Right lobe of liver (tissue), 6 donors: ENCODE data around the gene PHF21B. TPM values are rescaled to one million over a fixed set of nuclear protein-coding genes. Genes with fewer than 3 reads are reported as not detected.

Source experiments
- ATAC-seq, 4 donors: fragments of 200-7000 bp; cut with Tn5 transposase; one replicate each; pipeline ENCODE4 v1.9.1; 2020; ENCODE audit warnings: mild to moderate bottlenecking in 4 of 4, moderate library complexity in 4 of 4
- DNase-seq, 3 donors: peaks; one replicate each; pipeline ENCODE4 v3.0.0-alpha.2; 2020
- H3K27ac ChIP-seq, 3 donors: fragments of 200-600 bp; one replicate each; pipeline ENCODE4 v1.8.0; 2022
- H3K27me3 ChIP-seq, 2 donors: fragments of 200-600 bp; one replicate each; pipeline ENCODE4 v1.8.0; 2022
- H3K36me3 ChIP-seq, 4 donors: fragments of 200-600 bp; sonication (generic) in 1 of 4; one replicate each; pipeline versions ENCODE4 v1.5.1 to v1.8.0; 2017 to 2022; ENCODE audit warnings: control low read depth in 1 of 4
- H3K4me1 ChIP-seq, 4 donors: fragments of 200-600 bp; sonication (generic) in 1 of 4; one replicate each; pipeline versions ENCODE4 v1.5.1 to v1.8.0; 2017 to 2022; ENCODE audit warnings: control low read depth in 1 of 4
- H3K4me3 ChIP-seq, 3 donors: fragments of 200-600 bp; one replicate each; pipeline ENCODE4 v1.8.0; 2022
- H3K9me3 ChIP-seq, 4 donors: fragments of 200-600 bp; sonication (generic) in 1 of 4; one replicate each; pipeline versions ENCODE4 v1.5.1 to v1.8.0; 2017 to 2022; ENCODE audit warnings: control low read depth in 1 of 4
- POLR2A ChIP-seq: fragments of 450-650 bp; IDR thresholded peaks from one replicate; pipeline ENCODE4 v1.6.1; 2017; ENCODE audit warnings: antibody characterized with exemption, mild to moderate bottlenecking
- WGBS: methylation state at CpG from one replicate; pipeline ENCODE4 v1.1.6; 2018; ENCODE audit warnings: low coverage, low lambda C conversion rate; ENCODE audit not compliant: insufficient coverage; ENCODE audit errors: missing lambda C conversion rate; 5-methylcytosine and 5-hydroxymethylcytosine counted together
- intact Hi-C, 2 donors: fragments of 100-400 bp; cut with DNase I; formaldehyde crosslinking; loops; one replicate each; pipeline versions ENCODE4 v1.11.2 to v1.14.1; 2022
- total RNA-seq, 6 experiments: library from RNA; depleted of rRNA in 2 of 6; stranded (reverse); fragments of >200 nt in 2 of 6; fragmentation: NEBNext Ultra II Directional in 3 of 6; extraction: Animal tissue kit (Norgen Biotek cat#: 25700) in 3 of 6; gene quantifications; one replicate each; pipeline versions ENCODE4 v1.1.0 to v1.2.4, GENCODE V29; 2016 to 2023
- TF ChIP-seq, protein P1 (sequence below), 4 donors: fragments of 200-600 bp in 3 of 4; fragments of 450-650 bp in 1 of 4; IDR thresholded peaks; one replicate each; pipeline versions ENCODE4 v1.5.1 to v1.8.0; 2016 to 2022; ENCODE audit warnings: antibody characterized with exemption in 4 of 4, mild to moderate bottlenecking in 2 of 4
- donor health status: DM: no; HTN: yes; CAD: no.
- donor health status: DM: no; HTN: no; CAD: no.
- donor health status: DM: no; HTN: no; CAD: no.
- donor health status: DM: no; HTN: yes; CAD: no.
- donor health status: DM: no; HTN: yes; CAD: no.

The PHF21B gene
- total RNA-seq, 6 experiments from 2014 or later, result not detected

DNA sequence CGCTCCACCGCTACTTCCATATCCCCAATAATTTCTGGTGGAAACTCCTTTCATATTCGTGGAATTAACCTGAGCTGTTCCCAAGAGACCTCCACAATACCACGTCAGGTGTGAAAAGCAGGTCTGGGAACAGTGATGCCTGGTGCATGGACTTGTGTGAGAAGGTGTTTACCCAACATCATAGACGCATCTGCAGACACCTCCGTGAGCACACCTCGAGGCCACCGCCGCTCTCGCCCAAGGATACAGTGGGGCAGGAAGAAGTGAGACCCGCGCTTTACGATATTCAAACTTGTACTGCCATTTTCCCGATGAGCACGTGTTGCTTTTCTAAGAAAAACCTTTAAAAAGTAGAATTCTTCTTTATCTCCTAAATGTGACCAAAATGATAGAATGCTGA lies 8.2 kb downstream of the PHF21B start:
- Histone ChIP-seq H3K9me3 (no peaks in the 10 kb centered on the region), H3K4me1 (no peaks in the 10 kb centered on the region), H3K36me3 (no peaks in the 10 kb centered on the region), H3K27ac (no peak overlapping the region), H3K4me3 (no peak overlapping the region), H3K27me3 (peaks cover 0 to 11% of the 10 kb centered on the region in 2 donors)
- DNase-seq (no peak), ATAC-seq (no peak)
- TF ChIP-seq, protein P1, sequence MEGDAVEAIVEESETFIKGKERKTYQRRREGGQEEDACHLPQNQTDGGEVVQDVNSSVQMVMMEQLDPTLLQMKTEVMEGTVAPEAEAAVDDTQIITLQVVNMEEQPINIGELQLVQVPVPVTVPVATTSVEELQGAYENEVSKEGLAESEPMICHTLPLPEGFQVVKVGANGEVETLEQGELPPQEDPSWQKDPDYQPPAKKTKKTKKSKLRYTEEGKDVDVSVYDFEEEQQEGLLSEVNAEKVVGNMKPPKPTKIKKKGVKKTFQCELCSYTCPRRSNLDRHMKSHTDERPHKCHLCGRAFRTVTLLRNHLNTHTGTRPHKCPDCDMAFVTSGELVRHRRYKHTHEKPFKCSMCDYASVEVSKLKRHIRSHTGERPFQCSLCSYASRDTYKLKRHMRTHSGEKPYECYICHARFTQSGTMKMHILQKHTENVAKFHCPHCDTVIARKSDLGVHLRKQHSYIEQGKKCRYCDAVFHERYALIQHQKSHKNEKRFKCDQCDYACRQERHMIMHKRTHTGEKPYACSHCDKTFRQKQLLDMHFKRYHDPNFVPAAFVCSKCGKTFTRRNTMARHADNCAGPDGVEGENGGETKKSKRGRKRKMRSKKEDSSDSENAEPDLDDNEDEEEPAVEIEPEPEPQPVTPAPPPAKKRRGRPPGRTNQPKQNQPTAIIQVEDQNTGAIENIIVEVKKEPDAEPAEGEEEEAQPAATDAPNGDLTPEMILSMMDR (IDR thresholded peaks at IDR 0.05), result no peak
- TF ChIP-seq POLR2A, result no peak
- intact Hi-C loops, result no loop called here
- 81% methylated on average over 13 of the region's 15 CpGs for WGBS

DNA sequence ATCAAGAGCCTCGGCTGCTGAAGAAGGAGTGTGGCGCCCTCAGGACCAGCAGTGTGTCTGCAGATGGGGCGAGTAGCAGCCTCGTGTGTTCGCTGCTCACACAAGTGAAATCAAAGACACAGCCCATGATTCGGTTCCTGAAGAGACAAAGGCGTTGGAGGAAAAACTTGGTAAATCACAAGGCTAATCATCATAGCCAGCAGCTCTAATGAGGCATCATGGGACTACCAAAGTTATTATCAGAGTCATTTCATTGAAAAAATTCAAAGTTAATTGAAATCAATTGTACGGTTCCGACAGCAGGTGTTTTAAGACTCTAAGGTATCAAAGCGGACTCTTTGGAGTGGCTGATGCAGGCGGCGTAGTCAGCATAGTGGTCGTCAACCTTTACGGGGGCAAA lies 9.5 kb downstream of the PHF21B start:
- H3K27me3 ChIP-seq, result peaks cover 0 to 5% of the 10 kb centered on the region in 2 donors
- no peak for TF ChIP-seq POLR2A
- TF ChIP-seq, protein P1 (IDR thresholded peaks at IDR 0.05), result no peak
- ATAC-seq, result no peak
- H3K4me1 ChIP-seq, result no peaks in the 10 kb centered on the region
- H3K27ac ChIP-seq, result no peak overlapping the region
- 69% methylated on average over 5 of the region's 14 CpGs for WGBS
- no peaks in the 10 kb centered on the region for H3K36me3 ChIP-seq
- no peak overlapping the region for H3K4me3 ChIP-seq
- no peaks in the 10 kb centered on the region for H3K9me3 ChIP-seq
- intact Hi-C loops, result no loop called here
- DNase-seq, result no peak

DNA sequence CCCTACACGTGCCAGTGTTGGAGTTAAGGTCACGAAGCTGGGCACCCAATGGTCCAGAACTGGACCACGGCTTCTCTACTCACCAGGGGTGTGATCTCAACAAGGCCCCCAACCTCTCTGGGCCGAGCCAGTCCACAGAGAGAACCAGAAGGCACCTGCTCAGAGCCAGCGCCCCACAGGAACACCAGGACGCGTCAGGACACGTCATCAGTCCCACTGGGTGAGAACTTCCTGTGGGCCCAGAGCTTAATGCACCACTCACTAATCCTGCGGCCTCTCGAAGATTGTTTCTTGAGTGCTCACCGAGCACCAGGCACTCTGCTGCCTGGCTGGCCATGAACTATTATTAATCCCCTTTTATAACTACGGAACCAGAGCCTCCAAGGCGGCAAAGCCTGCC lies 10.1 kb downstream of the PHF21B start:
- Histone ChIP-seq H3K27me3 (no peaks in the 10 kb centered on the region), H3K36me3 (no peaks in the 10 kb centered on the region), H3K4me3 (no peak overlapping the region), H3K27ac (no peak overlapping the region), H3K9me3 (no peaks in the 10 kb centered on the region), H3K4me1 (no peaks in the 10 kb centered on the region)
- intact Hi-C loops, result no loop called here
- DNase-seq, result no peak
- ATAC-seq, result no peak
- no peak for TF ChIP-seq POLR2A
- TF ChIP-seq, protein P1 (IDR thresholded peaks at IDR 0.05), result no peak
- WGBS, result 52% methylated on average over 8 of the region's 13 CpGs

DNA sequence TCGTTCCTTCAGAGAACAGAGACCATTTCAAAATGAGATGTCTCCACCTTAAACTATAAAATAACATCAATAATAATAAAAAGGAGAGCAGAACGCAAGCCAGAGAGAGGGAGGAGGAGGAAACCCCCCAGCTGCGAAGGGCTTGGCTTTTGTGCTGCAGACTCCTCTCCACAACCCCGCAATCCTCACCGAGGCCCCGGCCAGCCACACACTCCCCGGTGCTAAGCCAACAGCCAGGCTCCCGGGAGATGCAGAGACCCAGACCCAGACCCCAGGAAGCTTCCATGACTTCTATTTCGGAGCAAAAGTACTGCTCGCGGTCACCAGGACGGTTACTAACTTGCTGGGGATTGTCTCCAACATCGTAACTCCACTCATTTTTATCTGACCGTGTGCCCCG lies 10.6 kb downstream of the PHF21B start:
- DNase-seq (no peak), ATAC-seq (no peak)
- no peaks in the 10 kb centered on the region for H3K27me3 ChIP-seq
- no peaks in the 10 kb centered on the region for H3K4me1 ChIP-seq
- TF ChIP-seq, protein P1 (IDR thresholded peaks at IDR 0.05), result no peak
- H3K9me3 ChIP-seq, result no peaks in the 10 kb centered on the region
- WGBS, result 75% methylated on average over 11 of the region's 15 CpGs
- intact Hi-C loops, result no loop called here
- no peak overlapping the region for H3K27ac ChIP-seq
- H3K4me3 ChIP-seq, result no peak overlapping the region
- H3K36me3 ChIP-seq, result no peaks in the 10 kb centered on the region

- Histone ChIP-seq H3K27ac (no peak overlapping the region), H3K36me3 (no peaks in the 10 kb centered on the region), H3K27me3 (no peaks in the 10 kb centered on the region), H3K4me3 (no peak overlapping the region), H3K9me3 (no peaks in the 10 kb centered on the region), H3K4me1 (no peaks in the 10 kb centered on the region)
- ATAC-seq (no peak), DNase-seq (no peak)
- no peak for TF ChIP-seq POLR2A
- TF ChIP-seq, protein P1 (IDR thresholded peaks at IDR 0.05), result no peak
- 100% methylated on average over 1 of the region's 11 CpGs for WGBS
- intact Hi-C loops, result no loop called here
Observed at GRCh38 chr22:44998296-44998695, 11.5 kb downstream of the PHF21B start.
